Activated naive CD4-positive, alpha-beta T cell treated with anti-CD3 and anti-CD28 coated beads, Interleukin-2, amount 50 U/mL, for 16 hours (primary cell): Measurements from ENCODE around the gene GLCCI1.
"Not testable (repeated sequence)": the region's sequence is repeated elsewhere in the genome, so short reads cannot be mapped to it uniquely, and the experiment has no call there.

Experiments used
- DNase-seq: peaks from one replicate; pipeline ENCODE4 v3.0.0-alpha.2; 2020

The GLCCI1 gene

GRCh38 chr7:8056439-8056838, 87.8 kb downstream of the GLCCI1 start:
- no peak for DNase-seq

- no peak for DNase-seq
Measured at GRCh38 chr7:8057566-8057965, 89.0 kb downstream of the GLCCI1 start.

- no peak for DNase-seq
Measured at GRCh38 chr7:8058322-8058721, 89.7 kb downstream of the GLCCI1 start.

GRCh38 chr7:8058852-8059251, 90.3 kb downstream of the GLCCI1 start:
- no peak for DNase-seq

GRCh38 chr7:8060241-8060640, 91.6 kb downstream of the GLCCI1 start:
- DNase-seq, result no peak

GRCh38 chr7:8063300-8063699, 94.7 kb downstream of the GLCCI1 start:
- DNase-seq, result not testable (repeated sequence)

- no peak for DNase-seq
Measured at GRCh38 chr7:8063706-8064297, 95.2 kb downstream of the GLCCI1 start.

GRCh38 chr7:8064828-8065227, 96.2 kb downstream of the GLCCI1 start:
- no peak for DNase-seq

GRCh38 chr7:8065356-8065813, 96.8 kb downstream of the GLCCI1 start:
- DNase-seq, result no peak

GRCh38 chr7:8068892-8069686, 100.5 kb downstream of the GLCCI1 start:
- DNase-seq, result no peak

- DNase-seq, result no peak
Measured at GRCh38 chr7:8070451-8071180, 102.0 kb downstream of the GLCCI1 start.

- DNase-seq, result no peak
Measured at GRCh38 chr7:8078418-8078817, 109.8 kb downstream of the GLCCI1 start.

- DNase-seq, result no peak
Measured at GRCh38 chr7:8082762-8083161, 114.2 kb downstream of the GLCCI1 start.

GRCh38 chr7:8084836-8085235, 116.2 kb downstream of the GLCCI1 start:
- no peak for DNase-seq

GRCh38 chr7:8085420-8085819, 116.8 kb downstream of the GLCCI1 start:
- no peak for DNase-seq

GRCh38 chr7:8086239-8086638, 117.6 kb downstream of the GLCCI1 start:
- DNase-seq, result no peak

- no peak for DNase-seq
Measured at GRCh38 chr7:8089036-8089780, 120.6 kb downstream of the GLCCI1 start.

- DNase-seq, result no peak
Measured at GRCh38 chr7:8092140-8092539, 123.5 kb downstream of the GLCCI1 start.

GRCh38 chr7:8094164-8095140, 125.9 kb downstream of the GLCCI1 start:
- no peak for DNase-seq

GRCh38 chr7:8101292-8101691, 132.7 kb downstream of the GLCCI1 start:
- DNase-seq, result not testable (repeated sequence)

- no peak for DNase-seq
Measured at GRCh38 chr7:8103282-8103681, 134.7 kb downstream of the GLCCI1 start.
